Kidney epithelial cell (primary cell): ENCODE measurements around the gene LIPC. TPM values are rescaled to one million over a fixed set of nuclear protein-coding genes. Genes with fewer than 3 reads are reported as not detected.

Source experiments
- DNase-seq: peaks from one replicate; pipeline ENCODE4 v3.0.0-alpha.2; 2010; ENCODE audit warnings: low read depth
- H3K27me3 ChIP-seq: 2 replicates; pipeline ENCODE4 v1.6.0; 2011; ENCODE audit warnings: low read length; ENCODE audit not compliant: control insufficient read depth, insufficient read depth
- H3K36me3 ChIP-seq: 2 replicates; pipeline ENCODE4 v1.5.1; 2011; ENCODE audit warnings: low read length; ENCODE audit not compliant: control insufficient read depth, insufficient read depth
- H3K4me3 ChIP-seq: 2 replicates; pipeline ENCODE4 v1.5.1; 2011; ENCODE audit warnings: low read depth, mild to moderate bottlenecking, control low read depth, low read length
- total RNA-seq: library from RNA; depleted of rRNA; stranded (reverse); fragments of >200 nt; gene quantifications from 2 replicates; pipeline ENCODE4 v1.2.3, GENCODE V29; 2015
- TF ChIP-seq, protein P1 (sequence below): IDR thresholded peaks from 2 replicates; pipeline ENCODE4 v1.5.1; 2011; ENCODE audit warnings: mild to moderate bottlenecking, moderate library complexity, low read length, control low read depth, inconsistent platforms; ENCODE audit not compliant: insufficient read depth, poor library complexity, severe bottlenecking

Gene LIPC
- total RNA-seq, 1 donor from 2014 or later: 1.3 TPM

DNA sequence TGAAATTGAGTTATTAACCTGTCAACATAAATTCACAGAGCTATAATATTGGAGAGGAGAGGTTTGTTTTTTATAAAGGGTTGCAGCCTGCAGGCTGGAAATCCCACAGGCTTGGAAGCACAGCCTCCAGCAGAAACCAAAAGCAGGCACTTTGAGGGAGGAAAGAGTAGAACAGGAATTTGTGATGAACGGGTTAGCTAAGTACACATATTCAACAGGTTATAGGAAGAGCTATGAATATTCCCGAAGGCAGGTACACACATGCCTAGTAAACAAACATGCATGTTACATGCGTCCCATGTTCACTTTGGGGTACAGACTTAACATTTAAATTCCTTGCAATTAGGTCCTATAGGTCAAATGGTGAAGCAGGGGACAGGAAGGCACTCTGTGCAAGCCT is 25.9 kb upstream of the LIPC start:
- DNase-seq: no peak
- TF ChIP-seq, protein P1, sequence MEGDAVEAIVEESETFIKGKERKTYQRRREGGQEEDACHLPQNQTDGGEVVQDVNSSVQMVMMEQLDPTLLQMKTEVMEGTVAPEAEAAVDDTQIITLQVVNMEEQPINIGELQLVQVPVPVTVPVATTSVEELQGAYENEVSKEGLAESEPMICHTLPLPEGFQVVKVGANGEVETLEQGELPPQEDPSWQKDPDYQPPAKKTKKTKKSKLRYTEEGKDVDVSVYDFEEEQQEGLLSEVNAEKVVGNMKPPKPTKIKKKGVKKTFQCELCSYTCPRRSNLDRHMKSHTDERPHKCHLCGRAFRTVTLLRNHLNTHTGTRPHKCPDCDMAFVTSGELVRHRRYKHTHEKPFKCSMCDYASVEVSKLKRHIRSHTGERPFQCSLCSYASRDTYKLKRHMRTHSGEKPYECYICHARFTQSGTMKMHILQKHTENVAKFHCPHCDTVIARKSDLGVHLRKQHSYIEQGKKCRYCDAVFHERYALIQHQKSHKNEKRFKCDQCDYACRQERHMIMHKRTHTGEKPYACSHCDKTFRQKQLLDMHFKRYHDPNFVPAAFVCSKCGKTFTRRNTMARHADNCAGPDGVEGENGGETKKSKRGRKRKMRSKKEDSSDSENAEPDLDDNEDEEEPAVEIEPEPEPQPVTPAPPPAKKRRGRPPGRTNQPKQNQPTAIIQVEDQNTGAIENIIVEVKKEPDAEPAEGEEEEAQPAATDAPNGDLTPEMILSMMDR: no peak
- Histone ChIP-seq H3K4me3 (no peak overlapping the region), H3K36me3 (no peaks in the 10 kb centered on the region), H3K27me3 (no peaks in the 10 kb centered on the region)

DNA sequence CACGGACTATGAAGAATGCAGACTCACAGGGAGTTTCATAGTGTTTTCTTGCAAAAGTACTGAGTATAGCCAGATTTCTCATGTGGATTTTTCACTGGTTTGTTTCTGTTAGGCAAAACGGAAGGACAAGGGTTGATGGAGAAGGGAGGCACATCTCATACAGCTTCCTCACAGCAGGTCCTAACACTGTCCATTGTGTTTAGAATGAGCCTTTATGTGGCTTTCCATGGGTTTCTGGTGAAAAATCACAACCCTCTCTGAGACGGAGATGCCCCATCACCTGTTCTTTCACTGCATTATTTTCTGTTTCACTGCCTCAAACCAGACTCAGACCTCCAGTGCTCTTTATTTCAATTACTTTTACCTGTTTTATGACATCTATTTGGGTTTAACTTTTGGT is 25.0 kb upstream of the LIPC start:
- Histone ChIP-seq H3K36me3 (no peaks in the 10 kb centered on the region), H3K27me3 (no peaks in the 10 kb centered on the region), H3K4me3 (no peak overlapping the region)
- TF ChIP-seq, protein P1: no peak
- DNase-seq: no peak

DNA sequence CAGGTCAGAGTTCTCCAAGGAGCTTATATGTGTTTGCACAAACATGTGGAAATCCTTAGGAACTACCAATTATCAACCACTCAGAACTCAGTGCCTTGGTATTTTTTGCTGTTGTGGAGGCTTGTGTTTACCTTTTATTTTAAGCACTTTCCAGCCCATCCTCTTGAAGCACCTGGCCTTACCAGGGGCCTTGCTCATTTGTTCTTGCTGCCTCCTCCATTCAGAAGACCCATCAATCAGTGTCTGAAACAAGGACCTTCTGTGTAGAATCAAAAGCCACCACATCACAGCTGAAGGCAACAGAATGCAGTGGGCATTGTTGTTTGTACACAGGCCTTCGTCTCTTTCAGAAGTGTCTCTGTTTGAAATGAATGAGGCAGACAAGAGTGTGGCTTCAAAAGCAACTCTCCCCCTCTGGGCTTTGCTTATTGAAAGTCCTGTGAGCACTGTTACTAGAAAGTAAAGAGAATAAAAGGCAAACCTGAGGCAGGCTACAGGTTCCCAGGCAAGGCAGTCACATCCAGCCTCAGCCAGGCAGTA is 24.5 kb upstream of the LIPC start:
- no peak for DNase-seq
- no peak overlapping the region for H3K4me3 ChIP-seq
- no peaks in the 10 kb centered on the region for H3K36me3 ChIP-seq
- no peaks in the 10 kb centered on the region for H3K27me3 ChIP-seq
- TF ChIP-seq, protein P1: no peak

DNA sequence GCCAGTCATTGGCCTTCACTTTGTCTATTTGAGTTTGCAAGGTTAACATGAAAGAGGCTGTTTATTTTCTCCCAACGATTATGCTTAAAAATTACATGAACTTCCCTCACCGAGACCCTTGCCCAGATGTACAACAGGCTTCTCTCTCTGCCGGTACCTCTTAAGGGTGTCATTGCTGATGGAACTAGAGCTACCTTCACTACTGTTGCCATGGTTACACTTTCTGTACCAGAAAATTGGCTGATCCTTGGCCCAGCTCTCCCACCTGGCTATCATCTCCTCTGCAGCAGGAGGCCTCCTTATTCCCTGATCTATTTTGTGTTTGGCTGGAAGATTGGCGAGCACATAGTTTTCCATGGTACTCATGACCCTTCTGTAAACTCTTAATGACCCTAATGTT is 24.0 kb upstream of the LIPC start:
- TF ChIP-seq, protein P1: no peak
- DNase-seq: no peak
- H3K36me3 ChIP-seq: no peaks in the 10 kb centered on the region
- H3K4me3 ChIP-seq: no peak overlapping the region
- no peaks in the 10 kb centered on the region for H3K27me3 ChIP-seq

DNA sequence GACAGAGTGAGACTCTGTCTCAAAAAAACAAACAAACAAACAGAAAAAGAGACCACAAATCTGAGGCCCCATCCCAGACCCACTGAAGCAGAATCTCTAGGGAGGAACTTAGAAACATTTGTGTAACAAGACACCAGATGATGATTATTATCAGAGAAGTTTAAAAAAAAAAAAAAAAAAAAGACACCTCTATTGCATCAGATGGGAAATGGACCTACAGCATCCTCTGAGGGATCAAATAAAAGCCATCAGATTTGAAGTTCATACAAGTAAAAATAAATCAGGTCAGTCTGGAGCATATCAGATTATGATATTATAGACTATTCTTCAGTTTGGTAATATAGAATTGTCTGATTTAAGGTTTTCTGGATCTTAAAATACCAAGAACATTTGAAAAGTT is 21.9 kb upstream of the LIPC start:
- Histone ChIP-seq H3K27me3 (no peaks in the 10 kb centered on the region), H3K4me3 (no peak overlapping the region), H3K36me3 (no peaks in the 10 kb centered on the region)
- TF ChIP-seq, protein P1: no peak
- DNase-seq: no peak

DNA sequence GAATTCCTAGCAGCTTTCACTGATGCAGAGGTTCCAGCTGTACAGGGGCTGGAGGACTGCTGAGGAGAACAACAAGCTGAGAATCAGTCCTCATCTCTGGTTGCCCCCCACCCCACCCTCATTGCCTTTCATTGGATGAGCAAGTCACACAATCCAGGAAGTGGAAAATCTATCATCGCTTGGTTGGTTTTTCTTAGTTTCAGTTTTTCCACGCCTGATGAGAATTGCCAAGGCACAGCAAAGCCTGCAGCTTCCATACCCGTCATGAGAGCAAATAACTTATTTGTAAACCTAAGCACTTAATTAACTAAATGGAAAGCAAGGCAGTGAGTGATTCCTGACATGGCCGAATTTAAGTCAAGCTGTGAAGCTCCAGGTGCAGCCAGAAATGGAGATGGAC is 21.4 kb upstream of the LIPC start:
- Histone ChIP-seq H3K36me3 (no peaks in the 10 kb centered on the region), H3K4me3 (no peak overlapping the region), H3K27me3 (no peaks in the 10 kb centered on the region)
- DNase-seq: no peak
- TF ChIP-seq, protein P1: no peak
